Fibroblast of peridontal ligament (primary cell): ENCODE results near the gene ZNF577.

Experiments
- DNase-seq: peaks from one replicate; pipeline ENCODE4 v3.0.0-alpha.2; 2010; ENCODE audit errors: extremely low read depth

ZNF577 gene

DNA sequence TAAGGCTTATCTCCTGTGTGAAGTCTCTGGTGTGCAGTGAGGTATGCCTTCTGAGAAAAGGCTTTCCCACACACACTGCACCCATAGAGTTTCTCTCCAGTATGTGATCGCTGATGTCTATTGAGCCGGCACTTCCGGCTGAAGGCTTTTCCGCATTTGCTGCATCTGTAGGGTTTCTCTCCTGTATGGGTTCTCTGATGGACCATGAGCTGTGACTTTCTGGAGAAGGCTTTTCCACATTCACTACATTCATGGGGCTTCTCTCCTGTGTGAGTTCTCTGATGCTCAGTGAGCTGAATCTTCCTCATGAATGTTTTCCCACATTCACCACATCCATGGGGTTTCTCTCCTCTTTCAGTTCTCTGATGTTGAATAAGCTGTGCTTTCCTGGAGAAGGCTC lies 14.7 kb downstream of the ZNF577 start:
- no peak for DNase-seq

- DNase-seq: no peak
Observed at GRCh38 chr19:51861870-51862622, 25.7 kb downstream of the ZNF577 start.

DNA sequence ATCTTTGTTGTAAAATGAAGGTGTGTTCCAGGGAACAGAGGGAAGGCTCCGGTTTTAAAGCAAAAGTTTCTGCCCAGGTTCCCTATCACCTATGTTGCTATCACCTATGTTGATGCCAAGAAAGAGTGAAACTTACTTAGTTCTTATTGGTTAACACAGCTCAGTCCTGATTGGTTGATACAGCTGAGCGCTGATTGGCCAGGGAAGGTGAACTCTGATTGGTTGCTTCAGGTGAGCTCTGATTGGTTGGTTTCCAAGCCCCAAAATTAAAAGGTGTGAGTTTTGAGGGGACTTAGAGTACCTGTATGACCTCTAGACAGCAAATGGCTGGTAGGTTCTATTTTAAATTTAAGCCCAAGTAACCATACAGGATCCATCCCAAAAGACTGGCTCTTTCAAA lies 50.6 kb downstream of the ZNF577 start:
- no peak for DNase-seq

DNA sequence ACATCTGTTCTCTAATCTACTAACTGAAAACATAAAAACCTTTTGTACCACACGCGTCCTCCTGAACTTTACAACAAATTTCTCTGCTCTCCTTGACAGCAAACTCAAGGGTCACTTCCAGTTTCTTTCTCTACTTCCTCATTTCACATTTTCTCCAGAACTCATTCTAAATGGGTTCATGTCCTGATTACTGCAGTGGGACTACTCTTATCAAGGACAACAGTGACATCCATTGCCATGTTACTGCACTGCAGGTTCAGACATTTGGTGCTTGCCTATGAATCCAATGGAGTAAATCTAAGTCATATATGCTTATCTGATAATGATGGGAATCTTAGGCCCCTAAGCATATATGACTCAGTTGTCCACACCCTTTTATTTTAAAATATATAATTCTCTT lies 57.5 kb downstream of the ZNF577 start:
- no peak for DNase-seq

- no peak for DNase-seq
Observed at GRCh38 chr19:51824281-51825005, 63.3 kb downstream of the ZNF577 start.

- no peak for DNase-seq
Observed at GRCh38 chr19:51822946-51823345, 64.8 kb downstream of the ZNF577 start.

GRCh38 chr19:51822325-51822724 lies 65.4 kb downstream of the ZNF577 start:
- DNase-seq: peak; percentile 28

DNA sequence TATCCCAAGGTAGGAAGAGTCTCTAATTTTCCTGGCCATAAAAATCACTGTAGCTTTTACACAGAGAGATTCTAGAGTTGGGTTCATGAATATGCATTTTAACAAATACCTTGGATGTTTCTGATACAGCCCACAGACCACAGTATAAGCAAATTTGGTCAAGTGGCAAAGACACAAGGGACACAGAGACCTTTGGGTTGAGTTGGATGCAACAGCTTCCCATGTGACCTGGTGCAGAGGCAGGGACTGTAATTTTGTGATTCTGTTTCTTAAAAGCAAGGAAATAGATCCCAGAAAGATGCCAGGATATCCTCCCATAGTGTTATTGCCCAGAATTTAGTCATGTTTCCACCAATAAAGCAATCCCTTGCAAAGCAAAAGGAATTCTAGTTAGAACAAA lies 65.8 kb downstream of the ZNF577 start:
- DNase-seq: peak; percentile 20

DNA sequence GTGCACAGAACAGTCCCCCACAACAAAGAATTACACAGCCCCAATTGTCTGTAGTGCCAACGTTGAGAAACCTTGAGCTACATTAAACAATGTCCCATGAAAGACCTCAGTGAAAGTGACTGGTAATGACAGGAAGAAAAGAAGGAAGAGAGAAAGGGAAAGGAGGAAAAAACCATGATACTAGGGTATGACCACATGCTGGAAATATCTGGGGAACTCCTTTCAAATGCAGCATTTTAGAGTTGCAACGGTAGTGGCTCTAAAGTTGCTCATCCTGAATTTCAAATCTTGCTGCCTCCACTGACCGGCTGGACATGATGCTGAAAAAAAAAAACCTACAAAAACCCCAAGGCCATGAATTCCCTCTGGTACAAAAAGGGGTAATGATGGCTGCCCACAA lies 66.3 kb downstream of the ZNF577 start:
- no peak for DNase-seq
